A549 (cell line): ENCODE data around the gene UBE3B. TPM values are rescaled to one million over a fixed set of nuclear protein-coding genes. Genes with fewer than 3 reads are reported as not detected.
A peak's percentile ranks its signal among the peaks of the same experiment; 100 is the strongest.

Experiments used
- ATAC-seq, 2 experiments: fragments of 200-7000 bp in 1 of 2; fragments of >200 bp in 1 of 2; cut with Nextera tagmentation in 1 of 2; cut with Tn5 transposase in 1 of 2; 3 replicates each; pipeline versions ENCODE4 v1.8.0 to v1.9.1; 2018 to 2020; ENCODE audit warnings: mild to moderate bottlenecking in 1 of 2, moderate library complexity in 1 of 2
- CTCF ChIA-PET: fragments of 300-600 bp; sonication (Branson Sonifier 250); formaldehyde crosslinking; extraction: SDS; loops from one replicate; lab custom pipeline; 2021; ENCODE audit warnings: antibody characterized with exemption, inconsistent platforms; lab: Yijun Ruan, JAX
- POLR2A ChIA-PET: fragments of 350-600 bp; formaldehyde crosslinking; extraction: SDS; loops from one replicate; lab custom pipeline; 2021; ENCODE audit warnings: antibody characterized with exemption, inconsistent platforms; lab: Yijun Ruan, JAX
- DNase-seq, 2 experiments: peaks; one replicate each; pipeline versions ENCODE4 v3.0.0 to v3.0.0-alpha.2; 2011 to 2016; ENCODE audit warnings: low read depth in 1 of 2, low spot score in 1 of 2
- FAIRE-seq: peaks from 2 replicates; lab custom pipeline; 2011; peaks lifted over from hg19 to GRCh38; lab: Jason Lieb, UNC
- H3K27ac ChIP-seq, 2 experiments: fragments of >200 bp; sonication (Bioruptor Twin); formaldehyde crosslinking; 3 replicates each; pipeline ENCODE4 v1.5.1; 2016 to 2017
- H3K4me1 ChIP-seq: fragments of >200 bp; sonication (Bioruptor Twin); formaldehyde crosslinking; 3 replicates; pipeline ENCODE4 v1.6.1; 2016
- H3K4me2 ChIP-seq: fragments of >200 bp; sonication (Bioruptor Twin); formaldehyde crosslinking; 3 replicates; pipeline ENCODE4 v1.6.1; 2016
- H3K4me3 ChIP-seq: fragments of >200 bp; sonication (Bioruptor Twin); formaldehyde crosslinking; 3 replicates; pipeline ENCODE4 v1.5.1; 2016
- H3K9me3 ChIP-seq: fragments of >200 bp; sonication (Bioruptor Twin); formaldehyde crosslinking; 3 replicates; pipeline ENCODE4 v1.6.1; 2016
- BHLHE40 ChIP-seq: IDR thresholded peaks from 2 replicates; pipeline ENCODE4 v1.6.1; 2012; ENCODE audit warnings: low read depth, low read length, inconsistent platforms
- CBX8 ChIP-seq: fragments of 200-600 bp; sonication (generic); IDR thresholded peaks from 2 replicates; pipeline ENCODE4 v1.6.1; 2016
- CEBPB ChIP-seq, 2 experiments: fragments of >200 bp in 1 of 2; sonication (Bioruptor Twin) in 1 of 2; formaldehyde crosslinking in 1 of 2; IDR thresholded peaks; 2 replicates each; pipeline ENCODE4 v1.6.1; 2012 to 2016
- CHD2 ChIP-seq: fragments of 150-350 bp; IDR thresholded peaks from 2 replicates; pipeline ENCODE4 v1.6.1; 2014; ENCODE audit warnings: low read length; ENCODE audit not compliant: partially characterized antibody
- CTCF ChIP-seq: fragments of >200 bp; sonication (Bioruptor Twin); formaldehyde crosslinking; IDR thresholded peaks from 3 replicates; pipeline ENCODE4 v1.5.1; 2016
- EHMT2 ChIP-seq: fragments of 200-600 bp; sonication (generic); IDR thresholded peaks from 2 replicates; pipeline ENCODE4 v1.6.1; 2016; ENCODE audit warnings: antibody characterized with exemption, low read depth, mild to moderate bottlenecking, moderate library complexity
- ESRRA ChIP-seq: fragments of 150-350 bp; IDR thresholded peaks from 2 replicates; pipeline ENCODE4 v1.6.1; 2014; ENCODE audit warnings: mild to moderate bottlenecking, low read length, borderline replicate concordance
- GATA3 ChIP-seq: IDR thresholded peaks from 2 replicates; pipeline ENCODE4 v1.6.1; 2012; ENCODE audit warnings: borderline replicate concordance
- HDAC2 ChIP-seq: fragments of 200-600 bp; sonication (generic); IDR thresholded peaks from 2 replicates; pipeline ENCODE4 v1.6.1; 2016
- HEYL ChIP-seq: fragments of 250-450 bp; sonication (Bioruptor Pico); IDR thresholded peaks from 2 replicates; pipeline ENCODE4 v1.8.0; 2021; ENCODE audit warnings: mild to moderate bottlenecking, moderate library complexity
- HOXB13 ChIP-seq: fragments of 250-450 bp; sonication (Bioruptor Pico); IDR thresholded peaks from 2 replicates; pipeline ENCODE4 v1.5.0; 2020; ENCODE audit warnings: low read depth, mild to moderate bottlenecking, moderate library complexity
- KDM1A ChIP-seq: fragments of 200-600 bp; sonication (generic); IDR thresholded peaks from 2 replicates; pipeline ENCODE4 v1.6.1; 2016; ENCODE audit warnings: low read depth, mild to moderate bottlenecking
- MAFK ChIP-seq: fragments of 450-650 bp; IDR thresholded peaks from 2 replicates; pipeline ENCODE4 v1.6.1; 2014; ENCODE audit not compliant: partially characterized antibody
- MAX ChIP-seq: IDR thresholded peaks from 2 replicates; pipeline ENCODE4 v1.6.1; 2012
- MYC ChIP-seq: IDR thresholded peaks from 2 replicates; pipeline ENCODE4 v1.6.1; 2012; ENCODE audit warnings: mild to moderate bottlenecking, inconsistent platforms, low read length, improper control_type of control experiment, borderline replicate concordance
- NPAS2 ChIP-seq: fragments of 250-450 bp; sonication (Bioruptor Pico); IDR thresholded peaks from 2 replicates; pipeline ENCODE4 v1.8.0; 2022; ENCODE audit warnings: mild to moderate bottlenecking, moderate library complexity, borderline replicate concordance
- NR3C1 ChIP-seq: fragments of >200 bp; sonication (Bioruptor Twin); formaldehyde crosslinking; IDR thresholded peaks from 3 replicates; pipeline ENCODE4 v1.6.1; 2017
- PHF8 ChIP-seq: fragments of 200-600 bp; sonication (generic); IDR thresholded peaks from 2 replicates; pipeline ENCODE4 v1.6.1; 2016; ENCODE audit warnings: low read depth, mild to moderate bottlenecking, antibody characterized with exemption, moderate library complexity, borderline replicate concordance
- RARB ChIP-seq: fragments of 250-450 bp; sonication (Bioruptor Pico); IDR thresholded peaks from 2 replicates; pipeline ENCODE4 v1.8.0; 2021; ENCODE audit warnings: mild to moderate bottlenecking, moderate library complexity
- TP53 ChIP-seq: fragments of 250-450 bp; sonication (Bioruptor Pico); IDR thresholded peaks from 2 replicates; pipeline ENCODE4 v1.5.0; 2021; ENCODE audit warnings: mild to moderate bottlenecking, moderate library complexity
- USF2 ChIP-seq: fragments of 450-650 bp; IDR thresholded peaks from 2 replicates; pipeline ENCODE4 v1.6.1; 2014; ENCODE audit warnings: antibody characterized with exemption
- ZC3H11A ChIP-seq: fragments of 450-650 bp; IDR thresholded peaks from 2 replicates; pipeline ENCODE4 v1.6.1; 2014; ENCODE audit warnings: antibody characterized with exemption, mild to moderate bottlenecking
- WGBS: methylation state at CpG from one replicate; pipeline ENCODE4 v1.1.6; 2017; ENCODE audit errors: missing lambda C conversion rate; 5-methylcytosine and 5-hydroxymethylcytosine counted together
- polyA plus RNA-seq, 4 experiments: library from polyadenylated mRNA; depleted of rRNA in 3 of 4; stranded (reverse); fragments of >200 nt; fragmentation: RNase III in 1 of 4; extraction: RNeasy Plus Mini Kit Qiagen cat#74134 plus additional on column Dnase treatment in 1 of 4; gene quantifications; 2 replicates in 3 of 4; 3 replicates in 1 of 4; pipeline ENCODE4 v1.2.3, GENCODE V29; 2011 to 2017

Gene UBE3B
- polyA plus RNA-seq, 2 of the 4 experiments (the other 2 are of a cell fraction) = 14.0 to 38.0 TPM

DNA sequence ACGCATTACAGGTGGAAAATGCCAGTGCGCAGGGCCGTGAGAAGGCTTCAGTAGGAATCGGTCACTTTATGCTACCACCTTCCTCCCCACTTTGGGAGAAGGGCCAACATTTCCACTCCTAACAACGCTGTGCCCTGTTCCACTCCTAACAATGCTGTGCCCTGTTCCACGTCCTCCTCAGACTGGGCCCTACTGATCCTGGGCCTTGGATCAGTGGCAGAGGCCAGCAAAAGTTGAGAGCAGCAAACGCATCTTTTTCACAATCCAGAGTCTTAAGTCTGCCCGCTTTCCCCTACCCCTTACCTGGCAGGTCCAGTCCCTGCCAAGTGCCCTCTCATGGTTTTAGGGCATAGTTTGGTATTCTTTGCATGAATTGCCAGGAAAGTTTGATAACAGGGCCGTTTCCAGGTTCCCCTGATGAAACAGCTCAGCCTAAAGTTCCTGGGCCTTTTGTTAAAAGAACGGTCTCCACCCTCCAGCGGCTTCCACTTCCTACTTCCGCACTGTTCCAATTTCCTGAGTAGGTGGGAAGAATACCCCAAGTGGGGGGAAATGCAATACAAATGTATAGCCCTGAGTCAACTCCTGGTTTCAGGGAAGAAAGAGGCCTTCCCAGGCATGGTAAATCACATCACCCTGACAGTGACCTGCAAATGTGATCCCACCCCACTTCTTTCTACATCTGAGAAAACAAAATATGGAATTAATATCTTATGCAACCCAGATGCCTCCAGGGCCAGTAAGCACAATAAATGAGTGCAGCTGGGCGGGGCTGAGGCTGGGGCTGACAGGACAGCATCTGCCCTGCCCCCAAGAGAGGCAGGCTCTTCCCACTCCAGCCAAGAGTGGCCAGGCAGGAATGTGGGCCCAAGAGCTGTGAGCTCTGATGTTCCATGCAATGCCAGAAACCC, 15.3 kb upstream of the UBE3B start:
- TF ChIP-seq EHMT2 (no peak), USF2 (no peak), CEBPB (IDR thresholded peaks at IDR 0.05) (peak in 1 of 2 experiments; percentile 63; a peak in 2 of 4 replicates), MAFK (no peak)
- ATAC-seq (peak; percentile 63 to 85; a peak in 4 of 6 replicates), DNase-seq (peak; percentile 27 to 65), FAIRE-seq (no peak)
- ChIA-PET CTCF (interaction anchor here (0.9 to 3.6 kb wide), 9 partner anchors 8 to 136 kb away, joined by 3 to 12 read pairs (median 5); no protein-coding TSS in a partner anchor), POLR2A (interaction anchor here (1.6 kb wide), 1 partner anchor 15 kb away, joined by 4 read pairs; the partner anchor contains the start of genes KCTD10 and UBE3B)
- WGBS = 83% methylated on average over 13 of the region's 13 CpGs
- Histone ChIP-seq H3K4me1 (peaks cover 39% of the 10 kb centered on the region), H3K9me3 (no peaks in the 10 kb centered on the region), H3K4me2 (peak overlapping the region; percentile 60), H3K4me3 (no peak overlapping the region), H3K27ac (peak overlapping the region; percentile 58 to 87)

GRCh38 chr12:109462868-109463692, 14.4 kb upstream of the UBE3B start:
- no peak for FAIRE-seq
- POLR2A ChIA-PET = no interaction called here
- no peak overlapping the region for H3K4me3 ChIP-seq

DNA sequence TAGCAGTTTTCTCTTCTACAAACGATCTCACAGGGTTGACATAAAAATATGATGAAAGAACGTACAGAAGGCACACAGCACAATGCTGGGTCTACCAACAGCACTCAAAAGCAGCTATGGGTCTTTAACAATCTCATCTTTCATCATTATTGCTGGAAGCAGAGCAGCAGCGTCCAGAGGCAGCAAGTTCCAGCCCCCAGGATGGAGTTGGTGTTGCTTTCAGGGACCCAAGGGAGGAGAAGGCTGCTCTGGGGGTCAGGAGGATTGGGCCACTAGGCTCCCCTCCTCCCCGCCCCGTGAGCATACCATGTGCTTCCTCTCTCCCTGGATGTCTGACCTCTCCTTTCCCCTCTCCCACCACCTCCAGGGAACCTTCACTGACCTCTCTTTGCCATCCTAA, 13.7 kb upstream of the UBE3B start:
- peak overlapping the region; percentile 60 for H3K4me2 ChIP-seq
- H3K27ac ChIP-seq = peak overlapping the region; percentile 58 to 87
- H3K4me3 ChIP-seq = no peak overlapping the region
- peaks cover 39% of the 10 kb centered on the region for H3K4me1 ChIP-seq
- TF ChIP-seq RARB (CRISPR knock-in tag) = no peak
- no peak for TF ChIP-seq NR3C1
- TF ChIP-seq HOXB13 = no peak
- TF ChIP-seq EHMT2 = no peak
- TF ChIP-seq CHD2 = no peak
- TF ChIP-seq CBX8 = no peak
- no peak for TF ChIP-seq BHLHE40
- no peak for TF ChIP-seq PHF8
- no peak for TF ChIP-seq CTCF
- TF ChIP-seq HDAC2 = no peak
- TF ChIP-seq HEYL = no peak
- no peak for TF ChIP-seq KDM1A
- TF ChIP-seq MAFK = no peak
- TF ChIP-seq GATA3 = no peak
- no peak for TF ChIP-seq TP53 (CRISPR knock-in tag)
- no peak for TF ChIP-seq ESRRA
- TF ChIP-seq MYC = no peak
- TF ChIP-seq ZC3H11A = no peak
- no peak for ATAC-seq
- POLR2A ChIA-PET = no interaction called here
- H3K9me3 ChIP-seq = no peaks in the 10 kb centered on the region
- WGBS = 80% methylated on average over 5 of the region's 5 CpGs
- CTCF ChIA-PET = interaction anchor here (1.7 to 2.8 kb wide), 3 partner anchors 20 to 134 kb away, joined by 5 to 9 read pairs (median 7); no protein-coding TSS in a partner anchor
- DNase-seq = no peak
- FAIRE-seq = no peak

More at GRCh38 chr12:109462868-109463692, 14.4 kb upstream of the UBE3B start:
- H3K9me3 ChIP-seq = no peaks in the 10 kb centered on the region
- DNase-seq = peak in 1 of 2 experiments; percentile 59
- peak overlapping the region; percentile 58 to 87 for H3K27ac ChIP-seq
- 0 out of 2 replicates have a peak, but pooled peaks have one; percentile 9 for TF ChIP-seq MAX
- TF ChIP-seq NPAS2 (CRISPR knock-in tag) = no peak
- TF ChIP-seq, all 56 proteins: peak for 1
- WGBS = 39% methylated on average over 14 of the region's 14 CpGs
- peaks cover 39% of the 10 kb centered on the region for H3K4me1 ChIP-seq
- CTCF ChIA-PET = interaction anchor here (0.6 to 3.6 kb wide), 8 partner anchors 7 to 449 kb away, joined by 3 to 10 read pairs (median 4); no protein-coding TSS in a partner anchor
- peak; percentile 25 to 71; a peak in 4 of 6 replicates for ATAC-seq
- peak overlapping the region; percentile 60 for H3K4me2 ChIP-seq
